ENCODE results near the gene ADAMTSL4.

Gene ADAMTSL4

GRCh38 chr1:150546294-150546937, 2.8 kb upstream of the ADAMTSL4 start:
- H3K36me3 Mint-ChIP-seq (ENCODE audit: low read depth): no peaks in the 10 kb centered on the region
- H3K27me3 Mint-ChIP-seq: peaks cover 29% of the 10 kb centered on the region
- no peaks in the 10 kb centered on the region for H3K9me3 Mint-ChIP-seq
- no peak overlapping the region for H3K27ac Mint-ChIP-seq
- no peak overlapping the region for H3K4me3 Mint-ChIP-seq
- H3K4me1 Mint-ChIP-seq (ENCODE audit: low read depth): peaks cover 20% of the 10 kb centered on the region

DNA sequence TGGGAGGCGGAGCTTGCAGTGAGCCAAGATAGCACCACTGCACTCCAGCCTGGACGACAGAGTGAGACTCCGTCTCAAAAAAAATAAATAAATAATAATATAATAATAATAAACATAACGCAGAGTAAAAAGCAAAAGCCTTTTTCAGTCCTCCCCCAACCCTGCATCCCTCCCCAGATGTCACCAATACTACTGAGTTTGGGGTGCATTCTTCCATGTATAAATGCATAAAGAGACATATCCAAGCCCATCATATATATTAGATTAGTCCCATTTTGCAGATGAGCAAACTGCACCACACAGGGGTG, 930 bp upstream of the ADAMTSL4 start:
- no peaks in the 10 kb centered on the region for H3K36me3 Mint-ChIP-seq (ENCODE audit: low read depth)
- H3K27me3 Mint-ChIP-seq: peaks cover 36% of the 10 kb centered on the region

GRCh38 chr1:150549496-150550221, 451 bp downstream of the ADAMTSL4 start:
- no peaks in the 10 kb centered on the region for H3K36me3 Mint-ChIP-seq (ENCODE audit: low read depth)
- no peak overlapping the region for H3K27ac Mint-ChIP-seq
- H3K4me1 Mint-ChIP-seq (ENCODE audit: low read depth): peaks cover 33% of the 10 kb centered on the region
- peaks cover 36% of the 10 kb centered on the region for H3K27me3 Mint-ChIP-seq
- no peaks in the 10 kb centered on the region for H3K9me3 Mint-ChIP-seq
- H3K4me3 Mint-ChIP-seq: peak overlapping the region; percentile 71

More for the DNA sequence above, 930 bp upstream of the ADAMTSL4 start:
- Mint-ChIP-seq H3K9me3 (no peaks in the 10 kb centered on the region), H3K27ac (no peak overlapping the region), H3K4me1 (ENCODE audit: low read depth) (peaks cover 33% of the 10 kb centered on the region), H3K4me3 (peak overlapping the region; percentile 79)

DNA sequence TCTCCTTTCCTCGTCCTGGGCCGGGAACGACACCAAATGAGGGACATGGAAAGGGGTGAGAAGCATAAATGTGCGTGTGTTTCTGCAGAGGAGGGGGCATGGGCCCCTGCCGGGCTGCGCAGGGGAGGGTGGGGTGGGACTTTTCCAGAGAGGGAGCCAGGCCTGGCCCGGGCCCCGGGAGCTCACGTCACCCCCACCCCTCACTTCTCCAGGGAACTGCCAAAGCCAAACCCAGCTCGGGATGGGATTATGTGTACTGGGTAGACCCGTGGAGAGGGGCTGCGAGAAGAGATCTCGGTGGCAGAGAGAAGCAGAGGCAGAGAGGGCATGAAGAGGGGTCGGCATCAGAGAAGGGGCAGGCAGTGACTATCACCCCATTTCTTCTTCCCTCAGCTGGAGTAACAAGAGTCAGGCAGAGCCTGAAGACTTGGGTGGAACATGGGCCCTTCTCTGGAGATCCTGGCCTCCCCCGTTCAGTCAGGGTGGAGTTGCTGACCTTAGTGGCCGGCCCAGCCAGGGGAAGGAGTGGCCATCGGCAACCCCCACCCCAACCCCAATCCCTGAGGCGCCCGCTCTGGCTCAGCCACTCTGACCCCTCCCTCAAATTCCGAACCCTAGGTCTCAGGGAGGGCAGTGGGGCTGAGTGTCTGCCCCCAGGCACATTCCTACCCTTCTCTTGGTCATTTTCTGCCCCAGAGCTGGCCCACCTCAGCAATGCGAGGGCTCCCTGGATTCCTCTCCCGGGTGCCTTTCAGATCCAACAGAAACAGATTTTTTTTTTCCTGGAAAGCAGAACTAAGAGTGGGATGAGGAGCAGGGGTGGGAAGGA, 1.2 kb downstream of the ADAMTSL4 start:
- H3K27ac Mint-ChIP-seq: no peak overlapping the region
- peaks cover 30% of the 10 kb centered on the region for H3K4me1 Mint-ChIP-seq (ENCODE audit: low read depth)
- no peaks in the 10 kb centered on the region for H3K9me3 Mint-ChIP-seq
- no peaks in the 10 kb centered on the region for H3K36me3 Mint-ChIP-seq (ENCODE audit: low read depth)
- H3K4me3 Mint-ChIP-seq: no peak overlapping the region
- H3K27me3 Mint-ChIP-seq: peaks cover 36% of the 10 kb centered on the region

DNA sequence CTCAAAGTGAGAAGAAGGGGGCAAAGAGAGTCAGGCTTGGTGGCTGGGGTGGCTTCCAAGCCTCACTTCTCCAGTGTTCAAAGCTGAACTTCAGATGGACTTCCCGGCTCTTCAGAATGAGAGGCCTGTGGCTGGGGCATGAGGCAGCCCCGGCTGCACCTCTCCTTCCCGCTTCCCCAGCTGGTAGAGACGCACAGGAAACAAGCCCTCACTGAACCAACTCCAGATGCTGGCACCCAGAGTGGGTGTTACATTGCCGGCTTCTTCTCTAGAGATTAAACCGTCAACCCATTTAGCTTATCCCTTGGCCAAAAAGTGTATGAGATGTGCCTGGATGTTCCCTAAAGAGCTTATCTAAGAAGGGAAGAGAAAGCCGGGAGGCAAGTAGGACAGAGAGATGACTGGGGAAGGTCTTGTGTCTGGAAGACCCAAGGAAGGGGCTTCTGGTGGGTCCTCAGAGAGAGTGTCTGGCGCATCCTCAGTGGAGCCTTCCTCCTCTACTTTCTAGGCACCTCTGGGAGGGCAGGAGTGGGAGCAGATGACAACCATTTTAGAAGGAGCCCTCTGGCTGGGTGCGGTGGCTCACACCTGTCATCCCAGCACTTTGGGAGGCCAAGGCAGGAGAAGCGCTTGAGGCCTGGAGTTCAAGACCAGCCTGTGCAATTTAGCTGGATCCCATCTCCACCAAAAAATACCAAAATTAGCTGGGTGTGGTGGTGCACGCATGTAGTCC, 2.0 kb downstream of the ADAMTSL4 start:
- Mint-ChIP-seq H3K36me3 (ENCODE audit: low read depth) (no peaks in the 10 kb centered on the region), H3K4me3 (no peak overlapping the region), H3K27me3 (peaks cover 36% of the 10 kb centered on the region), H3K9me3 (no peaks in the 10 kb centered on the region), H3K4me1 (ENCODE audit: low read depth) (peaks cover 29% of the 10 kb centered on the region), H3K27ac (no peak overlapping the region)

DNA sequence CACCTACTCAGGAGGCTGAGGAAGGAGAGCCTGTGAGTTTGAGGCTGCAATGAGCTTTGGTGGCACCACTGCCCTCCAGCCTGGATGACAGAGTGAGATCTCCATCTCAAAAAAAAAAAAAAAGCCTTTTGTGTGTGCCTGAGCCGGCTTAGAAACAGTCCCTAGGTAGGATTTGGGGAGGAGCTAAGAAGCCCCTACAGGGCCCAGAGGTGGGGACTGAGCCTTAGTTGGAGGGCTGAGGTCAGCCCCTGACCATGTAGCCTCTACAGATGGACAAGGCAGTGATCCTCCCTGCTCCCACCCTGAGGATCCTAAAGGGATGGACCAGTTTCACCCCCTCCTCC, 2.5 kb downstream of the ADAMTSL4 start:
- peaks cover 29% of the 10 kb centered on the region for H3K4me1 Mint-ChIP-seq (ENCODE audit: low read depth)
- H3K36me3 Mint-ChIP-seq (ENCODE audit: low read depth): no peaks in the 10 kb centered on the region
- H3K27ac Mint-ChIP-seq: no peak overlapping the region
- peaks cover 31% of the 10 kb centered on the region for H3K27me3 Mint-ChIP-seq
- H3K9me3 Mint-ChIP-seq: no peaks in the 10 kb centered on the region
- no peak overlapping the region for H3K4me3 Mint-ChIP-seq

GRCh38 chr1:150552128-150552910, 3.1 kb downstream of the ADAMTSL4 start:
- Mint-ChIP-seq H3K9me3 (no peaks in the 10 kb centered on the region), H3K27me3 (peaks cover 27% of the 10 kb centered on the region), H3K4me1 (ENCODE audit: low read depth) (peaks cover 29% of the 10 kb centered on the region), H3K27ac (no peak overlapping the region), H3K4me3 (no peak overlapping the region), H3K36me3 (ENCODE audit: low read depth) (no peaks in the 10 kb centered on the region)

DNA sequence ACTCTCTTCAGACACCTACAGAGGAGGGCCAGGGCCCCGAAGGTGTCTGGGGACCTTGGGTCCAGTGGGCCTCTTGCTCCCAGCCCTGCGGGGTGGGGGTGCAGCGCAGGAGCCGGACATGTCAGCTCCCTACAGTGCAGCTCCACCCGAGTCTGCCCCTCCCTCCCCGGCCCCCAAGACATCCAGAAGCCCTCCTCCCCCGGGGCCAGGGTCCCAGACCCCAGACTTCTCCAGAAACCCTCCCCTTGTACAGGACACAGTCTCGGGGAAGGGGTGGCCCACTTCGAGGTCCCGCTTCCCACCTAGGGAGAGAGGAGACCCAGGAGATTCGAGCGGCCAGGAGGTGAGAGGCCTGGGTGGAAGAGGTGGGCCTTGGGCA, 3.7 kb downstream of the ADAMTSL4 start:
- Mint-ChIP-seq H3K27me3 (peaks cover 27% of the 10 kb centered on the region), H3K27ac (no peak overlapping the region), H3K4me3 (no peak overlapping the region), H3K4me1 (ENCODE audit: low read depth) (peaks cover 29% of the 10 kb centered on the region), H3K36me3 (ENCODE audit: low read depth) (no peaks in the 10 kb centered on the region), H3K9me3 (no peaks in the 10 kb centered on the region)

GRCh38 chr1:150553392-150554085, 4.3 kb downstream of the ADAMTSL4 start:
- Mint-ChIP-seq H3K36me3 (ENCODE audit: low read depth) (no peaks in the 10 kb centered on the region), H3K9me3 (no peaks in the 10 kb centered on the region), H3K4me3 (no peak overlapping the region), H3K27ac (no peak overlapping the region), H3K4me1 (ENCODE audit: low read depth) (peaks cover 26% of the 10 kb centered on the region), H3K27me3 (peaks cover 24% of the 10 kb centered on the region)

DNA sequence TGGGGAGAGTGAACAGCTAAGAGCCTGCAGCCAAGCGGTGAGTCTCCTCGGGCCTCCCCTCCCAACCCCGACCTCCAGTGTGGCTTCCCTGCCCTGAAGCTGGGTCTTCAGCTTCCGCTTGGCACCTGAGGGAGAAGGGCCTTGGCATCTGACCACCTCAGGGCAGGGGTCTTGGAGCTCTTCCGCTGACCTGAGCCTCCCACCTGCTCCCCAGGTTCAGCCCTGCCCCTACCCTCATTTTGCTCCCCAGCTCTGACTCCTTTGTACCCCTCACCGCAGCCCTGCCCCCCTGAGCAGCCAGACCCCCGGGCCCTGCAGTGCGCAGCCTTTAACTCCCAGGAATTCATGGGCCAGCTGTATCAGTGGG, 4.9 kb downstream of the ADAMTSL4 start:
- Mint-ChIP-seq H3K4me3 (no peak overlapping the region), H3K36me3 (ENCODE audit: low read depth) (no peaks in the 10 kb centered on the region), H3K4me1 (ENCODE audit: low read depth) (peaks cover 25% of the 10 kb centered on the region), H3K27me3 (peaks cover 24% of the 10 kb centered on the region), H3K9me3 (no peaks in the 10 kb centered on the region), H3K27ac (no peak overlapping the region)

DNA sequence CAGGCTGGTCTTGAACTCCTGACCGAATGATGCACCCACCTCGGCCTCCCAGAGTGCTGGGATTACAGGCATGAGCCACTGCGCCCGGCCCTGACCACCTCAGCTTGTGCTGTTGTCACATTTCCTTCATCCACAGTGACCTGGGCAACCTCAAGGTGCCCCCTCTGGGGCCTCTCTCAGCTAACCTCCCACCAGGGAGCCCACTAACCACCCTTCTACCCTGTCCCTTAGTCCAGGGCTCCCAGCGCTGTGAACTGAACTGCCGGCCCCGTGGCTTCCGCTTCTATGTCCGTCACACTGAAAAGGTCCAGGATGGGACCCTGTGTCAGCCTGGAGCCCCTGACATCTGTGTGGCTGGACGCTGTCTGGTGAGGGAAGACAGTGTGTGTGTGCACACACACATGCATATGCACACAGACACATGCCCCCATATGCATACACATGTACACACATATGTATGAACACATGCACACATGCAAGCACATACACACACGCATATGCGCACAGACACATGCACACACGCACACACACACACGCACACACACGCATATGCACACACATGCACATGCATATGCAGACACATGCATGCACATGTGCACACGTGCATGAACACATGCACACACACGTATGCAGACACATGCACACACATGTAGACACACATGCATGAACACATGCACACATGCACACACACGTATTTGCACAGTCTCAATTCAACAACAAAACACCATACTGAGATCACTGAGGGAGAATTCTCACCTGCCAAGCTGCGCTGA, 6.2 kb downstream of the ADAMTSL4 start:
- Mint-ChIP-seq H3K36me3 (ENCODE audit: low read depth) (no peaks in the 10 kb centered on the region), H3K4me3 (no peak overlapping the region), H3K27ac (no peak overlapping the region), H3K27me3 (peaks cover 17% of the 10 kb centered on the region), H3K9me3 (no peaks in the 10 kb centered on the region), H3K4me1 (ENCODE audit: low read depth) (peaks cover 26% of the 10 kb centered on the region)

- Mint-ChIP-seq H3K9me3 (no peaks in the 10 kb centered on the region), H3K4me1 (ENCODE audit: low read depth) (peaks cover 29% of the 10 kb centered on the region), H3K4me3 (no peak overlapping the region), H3K27ac (no peak overlapping the region), H3K36me3 (ENCODE audit: low read depth) (no peaks in the 10 kb centered on the region), H3K27me3 (peaks cover 9% of the 10 kb centered on the region)
These were observed 7.0 kb downstream of the ADAMTSL4 start for GRCh38 chr1:150555971-150556865.
